B cell (primary cell): Measurements from ENCODE around the gene MARVELD1. TPM values are rescaled to one million over a fixed set of nuclear protein-coding genes. Genes with fewer than 3 reads are reported as not detected.

ENCODE experiments used
- ATAC-seq: fragments of 200-7000 bp; cut with Tn5 transposase; one replicate; pipeline ENCODE4 v1.10.0; 2021; ENCODE audit warnings: low read depth, mild to moderate bottlenecking, moderate number of reproducible peaks, moderate library complexity
- CTCF ChIA-PET: fragments of 350-600 bp; sonication (Branson Sonifier 250); formaldehyde crosslinking; loops from one replicate; lab custom pipeline; 2021; ENCODE audit warnings: antibody characterized with exemption, inconsistent platforms; lab: Charles Lee
- POLR2A ChIA-PET: fragments of 350-600 bp; sonication (Branson Sonifier 250); formaldehyde crosslinking; loops from one replicate; lab custom pipeline; 2021; ENCODE audit warnings: antibody characterized with exemption; lab: Charles Lee
- DNase-seq: peaks from one replicate; pipeline ENCODE4 v3.0.0; 2013
- H2AFZ ChIP-seq: 2 replicates; pipeline ENCODE4 v1.6.1; 2012; ENCODE audit warnings: mild to moderate bottlenecking, low read depth, low read length; ENCODE audit not compliant: insufficient read depth, poor library complexity, severe bottlenecking
- H3K27ac ChIP-seq, 2 donors: 1 replicate in 1 of 2; 2 replicates in 1 of 2; pipeline ENCODE4 v1.5.1; 2012 to 2013; ENCODE audit warnings: low read length in 2 of 2, mild to moderate bottlenecking in 2 of 2, moderate library complexity in 1 of 2
- H3K27me3 ChIP-seq, 4 experiments: fragments of 200-600 bp in 1 of 4; sonication (generic) in 1 of 4; replicated peaks in 1 of 4; 1 replicate in 2 of 4; 2 replicates in 2 of 4; pipeline versions ENCODE4 v1.6.1 to v1.7.0; 2013 to 2016; ENCODE audit warnings: low read length in 3 of 4, mild to moderate bottlenecking in 2 of 4, mixed read lengths in 1 of 4, moderate library complexity in 1 of 4; ENCODE audit not compliant: insufficient read depth in 4 of 4, control insufficient read depth in 3 of 4; ENCODE audit errors: control extremely low read depth in 1 of 4
- H3K36me3 ChIP-seq, 2 experiments: replicated peaks in 1 of 2; 1 replicate in 1 of 2; 2 replicates in 1 of 2; pipeline versions ENCODE4 v1.6.1 to v1.7.1; 2013; ENCODE audit warnings: low read length in 1 of 2; ENCODE audit not compliant: insufficient read depth in 2 of 2, control insufficient read depth in 1 of 2; ENCODE audit errors: control extremely low read depth in 1 of 2, extremely low read depth in 1 of 2
- H3K4me1 ChIP-seq, 2 donors: fragments of 200-600 bp in 1 of 2; sonication (generic) in 1 of 2; 1 replicate in 1 of 2; 2 replicates in 1 of 2; pipeline versions ENCODE4 v1.5.1 to v1.6.1; 2013 to 2017; ENCODE audit warnings: low read length in 2 of 2; ENCODE audit not compliant: control insufficient read depth in 2 of 2, insufficient read depth in 2 of 2
- H3K4me2 ChIP-seq: replicated peaks from 2 replicates; pipeline ENCODE3; 2012; ENCODE audit warnings: mild to moderate bottlenecking, low read depth, low read length; ENCODE audit not compliant: poor library complexity, severe bottlenecking
- H3K4me3 ChIP-seq, 5 experiments: fragments of 200-600 bp in 1 of 5; sonication (generic) in 1 of 5; 1 replicate in 3 of 5; 2 replicates in 2 of 5; pipeline versions ENCODE4 v1.5.1 to v1.7.0; 2011 to 2016; ENCODE audit warnings: low read length in 4 of 5, mild to moderate bottlenecking in 4 of 5, low read depth in 2 of 5, control low read depth in 1 of 5, moderate library complexity in 1 of 5; ENCODE audit not compliant: insufficient read depth in 1 of 5; ENCODE audit errors: control extremely low read depth in 1 of 5, extremely low read depth in 1 of 5
- H3K79me2 ChIP-seq: fragments of 200-600 bp; sonication (generic); one replicate; pipeline ENCODE4 v1.6.0; 2016; ENCODE audit warnings: low read length; ENCODE audit not compliant: control insufficient read depth, insufficient read depth
- H3K9ac ChIP-seq: fragments of 200-600 bp; sonication (generic); 2 replicates; pipeline ENCODE4 v1.6.1; 2017; ENCODE audit warnings: mild to moderate bottlenecking, low read length, moderate library complexity
- H3K9me3 ChIP-seq, 3 donors: one replicate each; pipeline versions ENCODE4 v1.6.1 to v1.7.1; 2013; ENCODE audit warnings: low read length in 2 of 3; ENCODE audit not compliant: control insufficient read depth in 2 of 3, insufficient read depth in 1 of 3; ENCODE audit errors: control extremely low read depth in 1 of 3
- H4K20me1 ChIP-seq: 2 replicates; pipeline ENCODE4 v1.6.0; 2012; ENCODE audit warnings: mild to moderate bottlenecking, low read length; ENCODE audit not compliant: insufficient read depth, control insufficient read depth, poor library complexity, severe bottlenecking
- H3K27ac Mint-ChIP-seq: one replicate; pipeline ENCODE4 v1.8.0; 2021; ENCODE audit warnings: mixed read lengths
- H3K27me3 Mint-ChIP-seq: one replicate; pipeline ENCODE4 v1.8.0; 2021; ENCODE audit warnings: mixed read lengths
- H3K4me1 Mint-ChIP-seq: one replicate; pipeline ENCODE4 v1.8.0; 2021; ENCODE audit warnings: mixed read lengths
- H3K4me3 Mint-ChIP-seq: one replicate; pipeline ENCODE4 v1.8.0; 2021; ENCODE audit warnings: mixed read lengths
- H3K9me3 Mint-ChIP-seq: one replicate; pipeline ENCODE4 v1.8.0; 2022; ENCODE audit warnings: mixed read lengths; ENCODE audit not compliant: insufficient read depth
- EZH2 ChIP-seq: IDR thresholded peaks from 2 replicates; pipeline ENCODE4 v1.6.1; 2012; ENCODE audit warnings: borderline replicate concordance, low read depth, mild to moderate bottlenecking, moderate library complexity, low read length; ENCODE audit not compliant: insufficient read depth, poor library complexity, severe bottlenecking
- WGBS: methylation state at CpG from one replicate; pipeline ENCODE4 v1.1.5; 2013; ENCODE audit warnings: missing lambda C conversion rate; ENCODE audit not compliant: insufficient coverage; 5-methylcytosine and 5-hydroxymethylcytosine counted together
- intact Hi-C: fragments of 100-400 bp; cut with micrococcal nuclease; formaldehyde crosslinking; loops from one replicate; pipeline ENCODE4 v1.10.0; 2022
- polyA plus RNA-seq: library from polyadenylated mRNA; depleted of rRNA; stranded (reverse); fragments of >200 nt; gene quantifications from 2 replicates; pipeline ENCODE4 v1.2.3, GENCODE V29; 2012
- total RNA-seq, 2 donors: library from RNA; stranded (reverse); fragments of 120-200 nt in 1 of 2; gene quantifications; 1 replicate in 1 of 2; 2 replicates in 1 of 2; pipeline versions ENCODE4 v1.2.3 to v1.2.4, GENCODE V29; 2013 to 2022
- TF ChIP-seq, protein P1 (sequence below): fragments of 200-600 bp; IDR thresholded peaks from one replicate; pipeline ENCODE4 v1.8.0; 2022; ENCODE audit warnings: antibody characterized with exemption, mild to moderate bottlenecking

The MARVELD1 gene
- total and polyA plus RNA-seq, 2 donors (not counting 1 experiment from before 2014, with no cell fraction given), result 0.45 to 0.54 TPM

DNA sequence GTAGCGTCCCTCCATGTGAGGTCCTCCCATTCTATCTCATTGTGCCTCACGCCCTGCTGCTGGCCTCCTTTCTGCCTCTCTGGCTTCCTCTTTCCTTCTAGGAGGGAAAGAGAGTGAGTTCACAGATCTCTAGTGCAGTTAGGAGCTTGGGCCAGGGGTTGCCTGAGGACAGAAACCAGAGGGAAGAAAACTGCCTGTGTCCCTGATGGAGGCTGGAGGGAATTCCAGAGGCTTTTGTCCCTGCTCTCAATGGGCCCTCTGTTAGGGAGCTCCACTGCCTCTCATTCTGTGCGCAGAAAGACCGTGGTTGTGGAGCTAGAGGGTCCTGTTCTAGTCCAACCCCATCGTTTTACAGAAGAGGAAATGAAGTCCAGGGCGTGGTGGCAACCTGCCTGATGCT lies 4.6 kb downstream of the MARVELD1 start:
- no peak overlapping the region for H3K27ac Mint-ChIP-seq
- H2AFZ ChIP-seq, result no peak overlapping the region
- H3K4me3 Mint-ChIP-seq, result no peak overlapping the region
- H3K4me2 ChIP-seq, result no peak overlapping the region
- ChIA-PET CTCF (interaction anchor here (0.6 to 2.0 kb wide), 6 partner anchors 13 to 323 kb away, joined by 3 to 10 read pairs (median 4); partner anchors contain the start of gene ZFYVE27), POLR2A (no interaction called here)
- intact Hi-C loops, result no loop called here
- no peaks in the 10 kb centered on the region for H3K9me3 ChIP-seq
- H3K79me2 ChIP-seq, result no peaks in the 10 kb centered on the region
- TF ChIP-seq EZH2, result no peak
- no peaks in the 10 kb centered on the region for H3K36me3 ChIP-seq
- H3K27ac ChIP-seq, result no peak overlapping the region
- H3K27me3 Mint-ChIP-seq, result peaks cover 3% of the 10 kb centered on the region
- no peaks in the 10 kb centered on the region for H3K9me3 Mint-ChIP-seq
- 71% methylated on average over 4 of the region's 6 CpGs for WGBS
- H3K27me3 ChIP-seq, result peaks cover 0 to 12% (median under 1%) of the 10 kb centered on the region in 4 experiments
- H3K4me1 Mint-ChIP-seq, result peaks cover 10% of the 10 kb centered on the region
- peaks cover 8 to 13% of the 10 kb centered on the region in 2 donors for H3K4me1 ChIP-seq
- ATAC-seq (no peak), DNase-seq (no peak)
- H4K20me1 ChIP-seq, result no peaks in the 10 kb centered on the region
- H3K4me3 ChIP-seq, result no peak overlapping the region
- H3K9ac ChIP-seq, result no peak overlapping the region

DNA sequence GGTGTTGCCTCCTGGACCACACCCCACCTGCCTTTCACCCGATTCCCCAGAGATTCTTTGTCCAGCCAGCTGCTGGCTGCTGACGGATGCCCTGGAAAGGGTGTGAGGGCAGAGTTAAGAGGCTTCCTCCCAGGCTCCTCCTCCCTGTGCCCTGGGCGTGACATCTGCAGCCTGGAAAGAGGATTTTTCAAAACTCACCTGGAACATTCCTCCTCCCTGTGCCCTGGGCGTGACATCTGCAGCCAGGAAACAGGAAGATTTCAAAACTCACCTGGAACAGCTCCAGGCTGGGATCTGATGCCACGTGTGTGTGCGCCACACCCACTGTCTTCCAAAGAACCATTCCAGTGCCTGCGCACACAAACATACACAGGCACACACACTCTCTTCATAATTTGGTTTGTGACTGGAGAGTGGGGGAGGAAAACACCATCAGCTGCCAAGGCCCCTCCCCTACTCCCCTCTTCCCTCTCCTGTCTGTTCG lies 5.2 kb downstream of the MARVELD1 start:
- POLR2A ChIA-PET, result no interaction called here
- peaks cover 0 to 10% (median 0%) of the 10 kb centered on the region in 4 experiments for H3K27me3 ChIP-seq
- peaks cover 10% of the 10 kb centered on the region for H3K4me1 Mint-ChIP-seq
- DNase-seq, result no peak
- H3K4me3 Mint-ChIP-seq, result no peak overlapping the region
- H3K79me2 ChIP-seq, result no peaks in the 10 kb centered on the region
- peaks cover 6 to 9% of the 10 kb centered on the region in 2 donors for H3K4me1 ChIP-seq
- intact Hi-C loops, result no loop called here
- H3K27ac Mint-ChIP-seq, result no peak overlapping the region
- peaks cover 3% of the 10 kb centered on the region for H3K27me3 Mint-ChIP-seq
- no peak overlapping the region for H2AFZ ChIP-seq
- CTCF ChIA-PET, result interaction anchor here (0.6 to 1.1 kb wide), 4 partner anchors 14 to 186 kb away, joined by 3 to 10 read pairs (median 3); partner anchors contain the start of gene ZFYVE27
- no peak overlapping the region for H3K9ac ChIP-seq
- H3K4me2 ChIP-seq, result no peak overlapping the region
- ATAC-seq, result no peak
- H3K27ac ChIP-seq, result no peak overlapping the region
- H3K9me3 Mint-ChIP-seq, result no peaks in the 10 kb centered on the region
- no peaks in the 10 kb centered on the region for H3K36me3 ChIP-seq
- H4K20me1 ChIP-seq, result no peaks in the 10 kb centered on the region
- H3K9me3 ChIP-seq, result no peaks in the 10 kb centered on the region
- no peak overlapping the region for H3K4me3 ChIP-seq
- TF ChIP-seq, protein P1, sequence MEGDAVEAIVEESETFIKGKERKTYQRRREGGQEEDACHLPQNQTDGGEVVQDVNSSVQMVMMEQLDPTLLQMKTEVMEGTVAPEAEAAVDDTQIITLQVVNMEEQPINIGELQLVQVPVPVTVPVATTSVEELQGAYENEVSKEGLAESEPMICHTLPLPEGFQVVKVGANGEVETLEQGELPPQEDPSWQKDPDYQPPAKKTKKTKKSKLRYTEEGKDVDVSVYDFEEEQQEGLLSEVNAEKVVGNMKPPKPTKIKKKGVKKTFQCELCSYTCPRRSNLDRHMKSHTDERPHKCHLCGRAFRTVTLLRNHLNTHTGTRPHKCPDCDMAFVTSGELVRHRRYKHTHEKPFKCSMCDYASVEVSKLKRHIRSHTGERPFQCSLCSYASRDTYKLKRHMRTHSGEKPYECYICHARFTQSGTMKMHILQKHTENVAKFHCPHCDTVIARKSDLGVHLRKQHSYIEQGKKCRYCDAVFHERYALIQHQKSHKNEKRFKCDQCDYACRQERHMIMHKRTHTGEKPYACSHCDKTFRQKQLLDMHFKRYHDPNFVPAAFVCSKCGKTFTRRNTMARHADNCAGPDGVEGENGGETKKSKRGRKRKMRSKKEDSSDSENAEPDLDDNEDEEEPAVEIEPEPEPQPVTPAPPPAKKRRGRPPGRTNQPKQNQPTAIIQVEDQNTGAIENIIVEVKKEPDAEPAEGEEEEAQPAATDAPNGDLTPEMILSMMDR, result no peak
- TF ChIP-seq EZH2, result no peak
- WGBS, result 76% methylated on average over 3 of the region's 8 CpGs
